Common myeloid progenitor, CD34-positive (primary cell): Measurements from ENCODE around the gene LIPI.
"Not testable (repeated sequence)": the region's sequence is repeated elsewhere in the genome, so short reads cannot be mapped to it uniquely, and the experiment has no call there.

Experiments
- CTCF ChIA-PET: fragments of 350-600 bp; sonication (Branson Sonifier 250); formaldehyde crosslinking; loops from one replicate; lab custom pipeline; 2021; ENCODE audit warnings: antibody characterized with exemption; lab: Charles Lee
- POLR2A ChIA-PET: fragments of 350-600 bp; sonication (Branson Sonifier 250); formaldehyde crosslinking; loops from one replicate; lab custom pipeline; 2021; ENCODE audit warnings: antibody characterized with exemption; lab: Charles Lee
- DNase-seq, 3 donors: peaks; one replicate each; pipeline versions ENCODE4 v3.0.0 to v3.0.0-alpha.2; 2013
- H3K27ac ChIP-seq, 2 experiments: 1 replicate in 1 of 2; 2 replicates in 1 of 2; pipeline ENCODE4 v1.7.0; 2013; ENCODE audit warnings: inconsistent platforms in 2 of 2, low read length in 2 of 2, mild to moderate bottlenecking in 2 of 2, low read depth in 1 of 2, moderate library complexity in 1 of 2; ENCODE audit not compliant: severe bottlenecking in 2 of 2, insufficient read depth in 1 of 2, poor library complexity in 1 of 2
- H3K27me3 ChIP-seq, 5 experiments: replicated peaks in 2 of 5; 1 replicate in 3 of 5; 2 replicates in 2 of 5; pipeline versions ENCODE4 v1.6.1 to v1.7.0; 2013; ENCODE audit warnings: low read length in 4 of 5, mild to moderate bottlenecking in 2 of 5, moderate library complexity in 2 of 5, inconsistent platforms in 1 of 5; ENCODE audit not compliant: insufficient read depth in 5 of 5, control insufficient read depth in 4 of 5
- H3K36me3 ChIP-seq, 4 experiments: 1 replicate in 2 of 4; 2 replicates in 2 of 4; pipeline versions ENCODE4 v1.6.1 to v1.7.0; 2013; ENCODE audit warnings: low read length in 3 of 4, control low read depth in 1 of 4, mild to moderate bottlenecking in 1 of 4; ENCODE audit not compliant: control insufficient read depth in 4 of 4, insufficient read depth in 4 of 4
- H3K4me1 ChIP-seq, 4 experiments: 1 replicate in 3 of 4; 2 replicates in 1 of 4; pipeline versions ENCODE4 v1.6.1 to v1.7.1; 2013; ENCODE audit warnings: low read length in 3 of 4, mild to moderate bottlenecking in 3 of 4, control low read depth in 1 of 4, inconsistent platforms in 1 of 4, moderate library complexity in 1 of 4; ENCODE audit not compliant: control insufficient read depth in 4 of 4, insufficient read depth in 4 of 4; ENCODE audit errors: control extremely low read depth in 1 of 4
- H3K4me3 ChIP-seq, 7 experiments: 1 replicate in 4 of 7; 2 replicates in 3 of 7; pipeline versions ENCODE4 v1.5.1 to v1.7.0; 2013; ENCODE audit warnings: mild to moderate bottlenecking in 7 of 7, low read length in 6 of 7, moderate library complexity in 6 of 7, inconsistent platforms in 2 of 7, low read depth in 2 of 7, control low read depth in 1 of 7; ENCODE audit not compliant: insufficient read depth in 4 of 7, control insufficient read depth in 1 of 7; ENCODE audit errors: extremely low read depth in 1 of 7
- H3K9me3 ChIP-seq, 5 experiments: 1 replicate in 4 of 5; 2 replicates in 1 of 5; pipeline versions ENCODE4 v1.6.1 to v1.7.1; 2013; ENCODE audit warnings: low read length in 4 of 5, mild to moderate bottlenecking in 2 of 5, inconsistent platforms in 1 of 5, low read depth in 1 of 5, moderate library complexity in 1 of 5; ENCODE audit not compliant: control insufficient read depth in 4 of 5, insufficient read depth in 2 of 5; ENCODE audit errors: control extremely low read depth in 1 of 5
- WGBS: methylation state at CpG from one replicate; pipeline ENCODE4 v1.1.5; 2013; ENCODE audit not compliant: insufficient coverage; 5-methylcytosine and 5-hydroxymethylcytosine counted together

The LIPI gene

DNA sequence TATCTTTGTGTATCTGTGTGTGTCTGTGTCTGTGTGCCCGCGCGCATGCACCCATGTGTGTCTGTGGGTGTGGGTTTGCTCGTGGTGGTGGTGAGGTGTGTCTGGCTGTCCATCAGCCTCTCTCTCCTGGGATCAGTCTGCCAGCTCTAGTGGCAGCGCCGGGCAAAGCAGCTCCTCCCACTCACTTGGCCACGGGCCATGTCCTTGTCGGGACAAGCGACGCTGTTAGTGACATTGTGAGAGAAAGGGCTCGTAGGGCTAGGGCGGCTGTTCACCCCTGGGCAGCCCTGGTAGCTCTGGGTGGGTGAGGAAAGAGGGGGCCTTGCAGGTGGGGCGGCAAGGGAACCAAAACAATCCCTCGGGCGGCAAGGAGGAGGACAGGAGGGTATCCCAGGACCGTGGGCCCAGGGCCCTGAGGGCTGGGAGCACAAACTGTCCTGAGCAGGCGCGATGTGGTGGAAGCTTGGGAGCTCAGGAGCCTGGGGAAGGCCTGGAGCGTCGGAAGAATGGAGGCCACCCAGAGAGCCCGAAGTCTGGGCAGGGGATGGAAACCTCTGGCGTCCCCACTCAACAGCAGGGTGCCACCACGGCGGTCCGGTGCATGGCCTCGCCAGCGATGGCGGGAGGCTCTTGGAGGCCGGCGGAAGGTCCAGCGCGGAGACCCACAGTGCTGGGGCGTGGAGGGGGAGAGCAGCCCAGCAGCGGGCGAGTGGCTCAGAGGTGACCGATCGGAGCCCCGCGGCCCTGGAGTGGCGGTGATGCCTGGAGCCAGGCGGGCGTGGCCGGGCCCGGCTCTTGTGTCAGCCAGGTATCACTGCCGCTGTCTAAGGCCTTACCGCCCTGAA is 140.5 kb downstream of the LIPI start:
- ChIA-PET POLR2A (no interaction called here), CTCF (no interaction called here)
- peaks cover 0 to 40% (median 17%) of the 10 kb centered on the region in 5 experiments for H3K9me3 ChIP-seq
- no peaks in the 10 kb centered on the region for H3K4me1 ChIP-seq
- H3K36me3 ChIP-seq = peaks cover 0 to 2% (median 0%) of the 10 kb centered on the region in 4 experiments
- H3K27ac ChIP-seq = no peak overlapping the region
- no peaks in the 10 kb centered on the region for H3K27me3 ChIP-seq
- no peak for DNase-seq
- no peak overlapping the region for H3K4me3 ChIP-seq
- WGBS = 98% methylated on average over 34 of the region's 46 CpGs

GRCh38 chr21:14064296-14064645 is 146.5 kb downstream of the LIPI start:
- DNase-seq = no peak
- Histone ChIP-seq H3K4me3 (peak overlapping the region in 1 of 7 experiments; percentile 42), H3K4me1 (no peaks in the 10 kb centered on the region), H3K27ac (no peak overlapping the region), H3K9me3 (peaks cover 0 to 9% (median 0%) of the 10 kb centered on the region in 5 experiments), H3K36me3 (no peaks in the 10 kb centered on the region), H3K27me3 (no peaks in the 10 kb centered on the region)
- 93% methylated on average over 20 of the region's 29 CpGs for WGBS
- POLR2A ChIA-PET = no interaction called here
- CTCF ChIA-PET = no interaction called here

DNA sequence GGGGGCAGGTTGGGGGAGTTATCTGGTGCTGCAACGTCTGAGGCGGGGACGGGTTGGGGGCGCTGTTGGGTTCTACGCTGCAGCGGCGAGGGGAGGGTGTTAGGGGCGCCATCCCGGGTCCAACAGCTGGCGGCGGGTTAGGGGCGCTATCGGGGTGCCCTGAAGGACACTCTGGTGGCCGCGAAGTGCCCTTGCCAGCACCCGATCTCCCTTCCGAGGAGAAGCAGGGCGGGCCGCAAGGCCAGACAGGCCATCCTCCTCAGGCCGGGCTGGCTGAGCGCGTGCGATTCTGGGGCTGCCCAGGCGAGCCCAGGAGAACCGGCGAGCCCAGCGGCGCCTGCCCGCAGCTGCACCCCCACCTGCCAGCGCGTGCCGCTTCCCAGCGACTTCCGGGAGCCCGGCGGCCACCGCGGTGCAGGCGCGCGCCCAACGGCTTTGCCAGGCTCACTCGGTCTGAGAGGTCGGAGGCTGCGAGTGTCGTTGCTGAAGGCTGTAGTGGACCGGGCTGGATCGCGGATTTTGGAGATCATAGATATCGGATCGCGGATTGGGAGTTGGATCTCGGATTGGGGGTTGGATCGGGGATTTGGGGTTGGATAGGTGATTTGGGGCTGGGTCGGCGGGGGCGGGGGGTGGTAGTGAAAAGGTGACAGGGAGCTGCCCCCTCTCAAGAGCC is 147.0 kb downstream of the LIPI start:
- CTCF ChIA-PET = not testable (repeated sequence)
- 96% methylated on average over 46 of the region's 57 CpGs for WGBS
- peak overlapping the region in 1 of 7 experiments; percentile 42 for H3K4me3 ChIP-seq

GRCh38 chr21:14062684-14063083 is 148.1 kb downstream of the LIPI start:
- CTCF ChIA-PET, POLR2A ChIA-PET, H3K36me3 ChIP-seq, DNase-seq, H3K27me3 ChIP-seq, H3K4me3 ChIP-seq, H3K9me3 ChIP-seq, H3K4me1 ChIP-seq, H3K27ac ChIP-seq: not testable (repeated sequence)
- WGBS = no CpG with 5 or more reads among the region's 19 CpGs

More for the DNA sequence above, 147.0 kb downstream of the LIPI start:
- H3K9me3 ChIP-seq, H3K27me3 ChIP-seq, H3K4me1 ChIP-seq, DNase-seq, H3K36me3 ChIP-seq, H3K27ac ChIP-seq, POLR2A ChIA-PET: not testable (repeated sequence)

DNA sequence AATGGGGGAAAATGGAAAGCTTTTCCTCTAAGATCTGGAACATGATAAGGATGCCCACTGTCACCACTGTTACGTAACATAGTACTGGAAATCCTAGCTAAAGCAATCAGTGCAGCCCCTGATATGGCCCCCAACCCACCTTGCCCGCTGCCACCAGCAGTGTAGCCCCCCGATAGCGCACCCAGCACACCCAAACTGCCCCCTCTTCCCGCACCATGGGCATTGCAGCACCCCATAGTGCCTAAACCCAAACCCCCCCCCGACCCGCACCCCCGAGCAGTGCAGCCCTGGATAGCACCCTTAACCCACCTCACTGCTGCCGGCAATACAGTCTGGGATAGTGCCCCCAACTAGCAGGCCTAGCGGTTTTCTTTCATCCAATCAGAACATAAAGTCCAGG is 148.9 kb downstream of the LIPI start:
- H3K4me3 ChIP-seq, H3K4me1 ChIP-seq, H3K9me3 ChIP-seq, H3K27me3 ChIP-seq, H3K27ac ChIP-seq, DNase-seq, H3K36me3 ChIP-seq, POLR2A ChIA-PET, CTCF ChIA-PET: not testable (repeated sequence)
- 100% methylated on average over 2 of the region's 10 CpGs for WGBS

- H3K4me1 ChIP-seq, POLR2A ChIA-PET, H3K36me3 ChIP-seq, CTCF ChIA-PET, H3K27me3 ChIP-seq, H3K9me3 ChIP-seq, DNase-seq, H3K27ac ChIP-seq, H3K4me3 ChIP-seq: not testable (repeated sequence)
- WGBS = 100% methylated on average over 6 of the region's 12 CpGs
Observed at GRCh38 chr21:14058995-14059627, 151.6 kb downstream of the LIPI start.
